T-cell (primary cell): ENCODE data around the gene FKTN. TPM values are rescaled to one million over a fixed set of nuclear protein-coding genes. Genes with fewer than 3 reads are reported as not detected.

Experiments used
- total RNA-seq, 35 experiments: library from RNA in 6 of 35; stranded (reverse) in 6 of 35; fragments of 120-200 nt in 1 of 35; gene quantifications; one replicate each; pipeline versions ENCODE4 v1.2.1 to v1.2.4 and lab custom pipeline; 2013 to 2026

The FKTN gene
- total RNA-seq, 5 donors from 2014 or later (not counting 1 experiment from before 2014, with no cell fraction given), result 7.4 to 12.5 (median 10.0) TPM

Other genes with a start within 250 kb of the FKTN start
- gene FSD1L, start 110.1 kb upstream of the FKTN start, total RNA-seq, result 1 to 10 TPM in 4 of 5 donors, under 1 TPM in 1; 0.50 to 2.3 (median 1.4) TPM
- not detected for gene TAL2, start 104.3 kb downstream of the FKTN start, total RNA-seq
- 10 to 100 TPM; 11.5 to 14.9 (median 13.8) TPM for gene TMEM38B, start 136.4 kb downstream of the FKTN start, total RNA-seq